ENCODE measurements around the gene PLEKHG5. TPM values are rescaled to one million over a fixed set of nuclear protein-coding genes. Genes with fewer than 3 reads are reported as not detected.
"Not testable (repeated sequence)": the region's sequence is repeated elsewhere in the genome, so short reads cannot be mapped to it uniquely, and the experiment has no call there.

PLEKHG5 gene
- polyA plus RNA-seq, 3 donors = 0.03 TPM; not detected in 2

- no peaks in the 10 kb centered on the region for H3K9me3 ChIP-seq (replicated peaks in 1 of 2; ENCODE audit: control insufficient read depth in 1 of 2, insufficient read depth in 1 of 2, low read length in 2 of 2)
- no peaks in the 10 kb centered on the region for H3K79me2 ChIP-seq (ENCODE audit: insufficient read depth, low read length)
- Mint-ChIP-seq H3K4me1 (peaks cover 2% of the 10 kb centered on the region), H3K9me3 (peaks cover 0 to 10% (median 0%) of the 10 kb centered on the region in 7 donors), H3K4me3 (peak overlapping the region in 1 of 2 donors; percentile 33), H3K36me3 (peaks cover 0 to 5% of the 10 kb centered on the region in 2 donors), H3K27me3 (ENCODE audit: low read depth in 3 of 3) (peaks cover 75 to 90% (median 79%) of the 10 kb centered on the region in 3 donors), H3K27ac (no peak overlapping the region)
- H2AFZ ChIP-seq (ENCODE audit: insufficient read depth, low read depth, low read length, poor library complexity, severe bottlenecking) = no peak overlapping the region
- H4K20me1 ChIP-seq (ENCODE audit: insufficient read depth, low read length) = no peaks in the 10 kb centered on the region
- no peaks in the 10 kb centered on the region for H3K4me1 ChIP-seq (ENCODE audit: control insufficient read depth in 1 of 2, insufficient read depth in 2 of 2, low read length in 2 of 2)
- WGBS (ENCODE audit: insufficient coverage) = 89% methylated on average over 6 of the region's 6 CpGs
- H3K36me3 ChIP-seq (replicated peaks in 1 of 2; ENCODE audit: control insufficient read depth in 1 of 2, insufficient read depth in 2 of 2, low read length in 2 of 2) = no peaks in the 10 kb centered on the region
- peaks cover 6 to 68% of the 10 kb centered on the region in 2 donors for H3K27me3 ChIP-seq (ENCODE audit: control insufficient read depth in 2 of 2, insufficient read depth in 2 of 2, low read length in 2 of 2)
- H3K9ac ChIP-seq (ENCODE audit: insufficient read depth, low read length, poor library complexity, severe bottlenecking) = no peak overlapping the region
- H3K4me2 ChIP-seq (replicated peaks; ENCODE audit: extremely low read depth, low read length, poor library complexity, severe bottlenecking) = no peak overlapping the region
- no peak for DNase-seq
- H3K4me3 ChIP-seq (replicated peaks in 1 of 3; ENCODE audit: low read depth in 2 of 3, low read length in 3 of 3) = no peak overlapping the region
- no peak overlapping the region for H3K27ac ChIP-seq (ENCODE audit: low read depth in 1 of 2, low read length in 2 of 2)
- no peak for TF ChIP-seq CTCF (IDR thresholded peaks at IDR 0.05)
- intact Hi-C loops (cut with micrococcal nuclease) = no loop called here
Observed at GRCh38 chr1:6450943-6451373, 40.5 kb downstream of the PLEKHG5 start.

GRCh38 chr1:6450486-6450885 lies 41.0 kb downstream of the PLEKHG5 start:
- H2AFZ ChIP-seq (ENCODE audit: insufficient read depth, low read depth, low read length, poor library complexity, severe bottlenecking); H4K20me1 ChIP-seq (ENCODE audit: insufficient read depth, low read length); H3K36me3 ChIP-seq (replicated peaks in 1 of 2; ENCODE audit: control insufficient read depth in 1 of 2, insufficient read depth in 2 of 2, low read length in 2 of 2); H3K9ac ChIP-seq (ENCODE audit: insufficient read depth, low read length, poor library complexity, severe bottlenecking); H3K36me3 Mint-ChIP-seq; H3K79me2 ChIP-seq (ENCODE audit: insufficient read depth, low read length); DNase-seq; H3K4me3 ChIP-seq (replicated peaks in 1 of 3; ENCODE audit: low read depth in 2 of 3, low read length in 3 of 3); H3K9me3 ChIP-seq (replicated peaks in 1 of 2; ENCODE audit: control insufficient read depth in 1 of 2, insufficient read depth in 1 of 2, low read length in 2 of 2); intact Hi-C loops (cut with micrococcal nuclease); H3K4me1 ChIP-seq (ENCODE audit: control insufficient read depth in 1 of 2, insufficient read depth in 2 of 2, low read length in 2 of 2); H3K27ac ChIP-seq (ENCODE audit: low read depth in 1 of 2, low read length in 2 of 2); H3K4me2 ChIP-seq (replicated peaks; ENCODE audit: extremely low read depth, low read length, poor library complexity, severe bottlenecking); H3K4me1 Mint-ChIP-seq; H3K27ac Mint-ChIP-seq: not testable (repeated sequence)
- peaks cover 6 to 65% of the 10 kb centered on the region in 2 donors for H3K27me3 ChIP-seq (ENCODE audit: control insufficient read depth in 2 of 2, insufficient read depth in 2 of 2, low read length in 2 of 2)
- Mint-ChIP-seq H3K4me3 (peak overlapping the region in 1 of 2 donors; percentile 33), H3K27me3 (ENCODE audit: low read depth in 3 of 3) (peaks cover 73 to 91% (median 79%) of the 10 kb centered on the region in 3 donors), H3K9me3 (peaks cover 0 to 10% (median 0%) of the 10 kb centered on the region in 7 donors)
- 30% methylated on average over 6 of the region's 10 CpGs for WGBS (ENCODE audit: insufficient coverage)

Data from CD14-positive monocyte (primary cell).